Left ventricle myocardium inferior (tissue), 1 donor: Measurements from ENCODE around the gene RHOH. TPM values are rescaled to one million over a fixed set of nuclear protein-coding genes. Genes with fewer than 3 reads are reported as not detected.

ENCODE experiments used
- DNase-seq: peaks from one replicate; pipeline ENCODE4 v3.0.0-alpha.2; 2020
- H3K27ac ChIP-seq: fragments of 200-600 bp; replicated peaks from 2 replicates; pipeline ENCODE4 v1.8.0; 2021
- H3K27me3 ChIP-seq: fragments of 200-600 bp; 2 replicates; pipeline ENCODE4 v1.8.0; 2021; ENCODE audit warnings: low read depth
- H3K36me3 ChIP-seq: fragments of 200-600 bp; 2 replicates; pipeline ENCODE4 v1.8.0; 2021
- H3K4me1 ChIP-seq: fragments of 200-600 bp; 2 replicates; pipeline ENCODE4 v1.8.0; 2021
- H3K4me3 ChIP-seq: fragments of 200-600 bp; 2 replicates; pipeline ENCODE4 v1.8.0; 2021; ENCODE audit warnings: mild to moderate bottlenecking, moderate library complexity
- H3K9me3 ChIP-seq: fragments of 200-600 bp; replicated peaks from 2 replicates; pipeline ENCODE4 v1.8.0; 2021
- intact Hi-C: fragments of 100-400 bp; cut with micrococcal nuclease; formaldehyde crosslinking; loops from one replicate; pipeline ENCODE4 v1.11.0; 2022
- total RNA-seq: library from RNA; stranded (reverse); fragmentation: NEBNext Ultra II Directional; extraction: Animal tissue kit (Norgen Biotek cat#: 25700); gene quantifications from one replicate; pipeline ENCODE4 v1.2.1, GENCODE V29; 2021
- TF ChIP-seq, protein P1 (sequence below): fragments of 200-600 bp; IDR thresholded peaks from 2 replicates; pipeline ENCODE4 v1.8.0; 2021; ENCODE audit warnings: antibody characterized with exemption, mild to moderate bottlenecking, borderline replicate concordance
- donor health status: DM: no; HTN: yes; CAD: no; lungs with severe emphysema.

RHOH gene
- total RNA-seq, 1 donor from 2014 or later, result 0.41 TPM

DNA sequence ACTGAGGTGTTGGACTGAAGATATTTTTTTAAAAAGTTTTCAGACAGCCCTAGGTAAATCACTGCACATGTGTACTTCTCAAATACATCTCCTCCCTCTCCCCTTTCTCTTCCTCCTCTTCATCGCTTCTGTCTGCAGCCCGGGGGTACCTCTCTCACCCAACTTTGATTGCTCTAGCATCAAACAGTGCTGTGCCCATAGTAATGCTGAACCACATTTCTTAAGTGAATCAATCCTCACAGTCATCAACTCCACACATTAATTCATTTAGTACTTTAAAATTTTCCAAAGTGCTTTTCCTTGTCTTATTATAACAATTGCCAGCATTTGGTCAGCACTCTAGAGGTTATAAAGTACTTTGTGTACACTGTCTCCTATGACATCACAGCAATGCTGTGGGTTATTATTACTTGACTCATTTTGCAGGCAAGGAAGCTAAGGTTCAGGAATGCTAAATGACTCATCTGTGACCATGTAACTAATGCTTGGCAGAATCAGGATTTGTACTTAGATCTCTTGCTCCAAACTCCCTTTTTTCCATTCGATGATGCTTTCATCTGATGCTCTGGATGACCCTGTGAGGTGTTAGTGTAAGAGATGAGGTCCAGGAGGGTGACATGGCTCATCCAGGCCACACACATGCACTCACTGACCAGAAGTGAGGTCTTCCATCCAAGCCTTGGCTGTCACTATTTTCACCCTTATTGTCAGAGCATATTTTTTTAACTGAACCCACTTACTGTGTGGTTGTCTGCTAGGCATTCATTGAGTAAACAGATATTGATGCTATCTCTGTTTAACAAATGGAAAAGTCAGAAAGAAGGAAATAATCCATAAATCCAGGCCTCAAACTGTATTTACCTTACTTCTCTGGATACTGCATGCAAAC is 58.8 kb downstream of the RHOH start:
- H3K27ac ChIP-seq, result no peak overlapping the region
- no peak for DNase-seq
- H3K27me3 ChIP-seq, result peaks cover 12% of the 10 kb centered on the region
- no peak overlapping the region for H3K4me3 ChIP-seq
- intact Hi-C loops, result no loop called here
- H3K4me1 ChIP-seq, result no peaks in the 10 kb centered on the region
- peaks cover 7% of the 10 kb centered on the region for H3K9me3 ChIP-seq
- TF ChIP-seq, protein P1, sequence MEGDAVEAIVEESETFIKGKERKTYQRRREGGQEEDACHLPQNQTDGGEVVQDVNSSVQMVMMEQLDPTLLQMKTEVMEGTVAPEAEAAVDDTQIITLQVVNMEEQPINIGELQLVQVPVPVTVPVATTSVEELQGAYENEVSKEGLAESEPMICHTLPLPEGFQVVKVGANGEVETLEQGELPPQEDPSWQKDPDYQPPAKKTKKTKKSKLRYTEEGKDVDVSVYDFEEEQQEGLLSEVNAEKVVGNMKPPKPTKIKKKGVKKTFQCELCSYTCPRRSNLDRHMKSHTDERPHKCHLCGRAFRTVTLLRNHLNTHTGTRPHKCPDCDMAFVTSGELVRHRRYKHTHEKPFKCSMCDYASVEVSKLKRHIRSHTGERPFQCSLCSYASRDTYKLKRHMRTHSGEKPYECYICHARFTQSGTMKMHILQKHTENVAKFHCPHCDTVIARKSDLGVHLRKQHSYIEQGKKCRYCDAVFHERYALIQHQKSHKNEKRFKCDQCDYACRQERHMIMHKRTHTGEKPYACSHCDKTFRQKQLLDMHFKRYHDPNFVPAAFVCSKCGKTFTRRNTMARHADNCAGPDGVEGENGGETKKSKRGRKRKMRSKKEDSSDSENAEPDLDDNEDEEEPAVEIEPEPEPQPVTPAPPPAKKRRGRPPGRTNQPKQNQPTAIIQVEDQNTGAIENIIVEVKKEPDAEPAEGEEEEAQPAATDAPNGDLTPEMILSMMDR, result no peak
- no peaks in the 10 kb centered on the region for H3K36me3 ChIP-seq

DNA sequence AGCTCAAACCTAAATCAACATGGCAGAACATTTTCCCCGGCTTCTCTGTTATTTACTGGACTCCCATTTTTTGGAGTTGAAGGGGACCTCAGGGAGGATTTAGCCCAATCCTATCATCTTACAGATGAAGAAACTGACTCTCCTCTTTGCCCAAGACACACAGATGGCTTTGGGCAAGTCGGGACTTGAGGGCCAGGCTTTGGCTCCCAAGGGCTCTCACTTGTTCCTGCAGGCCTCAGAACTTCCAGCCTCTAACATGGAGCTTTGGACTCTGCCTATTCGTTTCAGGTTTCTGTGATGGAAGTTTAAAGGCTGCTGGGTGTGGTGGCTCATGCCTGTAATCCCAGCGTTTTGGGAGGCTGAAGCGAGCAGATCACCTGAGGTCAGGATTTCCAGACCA is 59.5 kb downstream of the RHOH start:
- intact Hi-C loops, result no loop called here

DNA sequence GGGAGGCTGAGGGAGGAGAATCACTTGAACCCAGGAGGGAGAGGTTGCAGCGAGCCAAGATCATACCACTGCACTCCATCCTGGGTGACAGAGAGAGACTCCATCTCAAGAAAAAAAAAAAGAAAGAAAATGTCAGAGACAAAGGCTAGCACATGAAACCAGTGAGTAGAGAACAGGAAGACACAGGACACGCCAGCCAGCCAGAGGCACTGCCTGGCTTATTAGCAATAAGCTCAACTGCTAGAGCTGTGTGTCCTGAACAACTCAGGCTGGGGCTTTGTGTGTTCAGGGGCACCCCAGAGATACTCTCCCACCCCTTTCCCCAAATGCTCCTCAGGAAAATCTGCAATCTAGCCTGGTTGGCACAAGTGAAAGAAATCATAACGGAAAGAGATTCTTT is 60.0 kb downstream of the RHOH start:
- no peak overlapping the region for H3K4me3 ChIP-seq
- no peaks in the 10 kb centered on the region for H3K36me3 ChIP-seq
- peaks cover 12% of the 10 kb centered on the region for H3K27me3 ChIP-seq
- no peak for DNase-seq
- H3K9me3 ChIP-seq, result peaks cover 7% of the 10 kb centered on the region
- H3K4me1 ChIP-seq, result no peaks in the 10 kb centered on the region
- TF ChIP-seq, protein P1, result no peak
- no peak overlapping the region for H3K27ac ChIP-seq
- intact Hi-C loops, result no loop called here

More for the DNA sequence above, 59.5 kb downstream of the RHOH start:
- Histone ChIP-seq H3K4me3 (no peak overlapping the region), H3K27ac (no peak overlapping the region), H3K4me1 (no peaks in the 10 kb centered on the region), H3K36me3 (no peaks in the 10 kb centered on the region), H3K27me3 (peaks cover 12% of the 10 kb centered on the region), H3K9me3 (peaks cover 7% of the 10 kb centered on the region)
- TF ChIP-seq, protein P1, result no peak
- DNase-seq, result no peak

DNA sequence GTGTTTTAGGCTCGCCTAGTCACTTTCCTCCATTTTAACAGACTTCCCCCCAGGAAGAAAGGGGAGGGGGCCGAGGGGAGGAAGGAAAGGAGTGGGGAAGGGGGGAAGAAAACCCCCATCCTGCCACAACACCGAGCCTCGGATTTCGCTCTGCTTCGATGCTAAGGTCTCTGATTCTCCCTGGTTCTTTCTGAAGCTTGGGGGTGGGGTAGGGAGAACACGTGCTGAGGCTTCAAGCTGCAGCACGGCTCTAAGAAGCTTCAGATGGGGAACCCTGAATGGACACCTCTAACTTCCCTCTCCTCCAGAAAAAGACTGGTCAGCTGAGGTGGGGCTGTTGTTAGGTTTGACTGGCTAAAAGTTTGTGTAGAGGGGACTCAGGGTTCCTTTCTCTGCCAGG is 61.8 kb downstream of the RHOH start:
- H3K4me3 ChIP-seq, result no peak overlapping the region
- intact Hi-C loops, result no loop called here
- TF ChIP-seq, protein P1, result no peak

DNA sequence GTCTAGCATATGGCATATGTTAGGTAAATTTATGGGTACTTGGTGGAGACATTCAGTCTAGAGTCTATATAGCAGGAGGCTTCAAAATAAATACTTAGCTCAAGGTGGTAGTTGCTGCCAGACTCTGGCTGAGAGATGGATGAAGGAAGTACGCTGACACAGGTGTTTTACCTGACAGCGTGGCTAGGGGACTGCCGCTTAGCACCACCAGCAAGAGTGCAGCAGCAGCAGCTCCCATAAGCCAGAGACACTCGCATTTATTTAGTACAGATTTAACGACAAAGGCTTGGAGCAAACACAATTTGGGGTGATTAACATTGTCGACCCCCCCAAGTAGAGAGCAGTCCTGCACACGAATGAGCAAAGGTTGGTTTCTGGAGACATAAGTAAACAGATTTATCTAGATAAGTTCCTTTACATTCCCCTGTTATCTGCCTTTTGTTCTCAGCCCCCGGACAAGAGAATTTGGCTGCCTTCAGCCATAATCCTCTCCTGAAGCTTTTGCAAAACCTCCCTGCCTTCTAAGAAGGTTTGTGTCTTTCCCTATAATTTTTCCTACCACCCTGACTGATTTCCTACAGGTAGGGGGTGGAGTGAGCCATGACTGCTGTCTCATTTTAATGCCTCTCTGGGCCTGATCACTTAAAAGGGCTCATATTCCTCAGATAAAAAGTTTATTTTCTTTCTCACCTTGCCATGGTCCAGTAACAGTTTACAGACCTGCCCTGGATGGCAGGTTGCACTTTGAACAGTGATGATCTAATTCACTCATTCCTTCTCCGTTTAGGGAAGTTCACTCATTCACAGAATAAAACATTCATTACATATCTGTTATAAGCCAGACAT is 64.6 kb downstream of the RHOH start:
- TF ChIP-seq, protein P1, result no peak
- Histone ChIP-seq H3K4me3 (no peak overlapping the region), H3K4me1 (peaks cover 9% of the 10 kb centered on the region), H3K9me3 (no peaks in the 10 kb centered on the region), H3K27me3 (peaks cover 12% of the 10 kb centered on the region), H3K27ac (no peak overlapping the region), H3K36me3 (no peaks in the 10 kb centered on the region)
- no peak for DNase-seq
- intact Hi-C loops, result no loop called here

More for the DNA sequence above, 61.8 kb downstream of the RHOH start:
- Histone ChIP-seq H3K27me3 (peaks cover 12% of the 10 kb centered on the region), H3K4me1 (no peaks in the 10 kb centered on the region), H3K27ac (no peak overlapping the region), H3K36me3 (no peaks in the 10 kb centered on the region), H3K9me3 (no peaks in the 10 kb centered on the region)
- no peak for DNase-seq
